Sigmoid colon (tissue), 4 donors: ENCODE measurements around the gene PIGM.

Experiments used
- EP300 ChIP-seq, 4 donors: sonication (generic); formaldehyde crosslinking; IDR thresholded peaks; one replicate each; pipeline ENCODE4 v1.6.1; 2017; ENCODE audit warnings: antibody characterized with exemption in 4 of 4
- POLR2A ChIP-seq, 2 donors: fragments of 450-650 bp; IDR thresholded peaks; one replicate each; pipeline ENCODE4 v1.6.1; 2016; ENCODE audit warnings: antibody characterized with exemption in 2 of 2, mild to moderate bottlenecking in 2 of 2, moderate library complexity in 2 of 2
- POLR2AphosphoS5 ChIP-seq, 4 donors: sonication (generic); formaldehyde crosslinking; IDR thresholded peaks; one replicate each; pipeline ENCODE4 v1.6.1; 2017; ENCODE audit warnings: antibody characterized with exemption in 4 of 4
- TF ChIP-seq, protein P1 (sequence below), 4 experiments: fragments of 450-650 bp in 3 of 4; fragments of 200-600 bp in 1 of 4; IDR thresholded peaks; one replicate each; pipeline ENCODE4 v1.5.1; 2016 to 2019; ENCODE audit warnings: antibody characterized with exemption in 4 of 4, mild to moderate bottlenecking in 3 of 4, moderate library complexity in 2 of 4

DNA sequence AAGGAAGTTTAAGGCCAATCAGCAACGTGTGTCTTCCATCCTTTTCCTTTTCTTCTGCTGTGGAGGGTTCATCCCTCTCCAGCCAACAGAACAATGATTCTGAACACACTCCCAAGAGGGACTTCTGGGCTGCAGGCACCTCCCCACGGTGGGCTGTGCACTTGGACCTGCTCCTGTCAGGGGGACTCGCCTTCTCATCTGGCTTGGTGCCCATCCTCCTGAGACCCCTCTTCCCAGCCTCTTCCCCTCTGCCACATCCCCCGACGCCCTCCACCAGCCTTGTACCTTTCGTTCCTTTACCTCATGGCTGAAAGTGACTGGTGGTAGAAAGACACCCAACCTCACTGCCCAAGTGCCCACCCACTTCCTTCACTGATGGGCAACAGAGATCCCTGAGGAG lies 51.7 kb downstream of the PIGM start:
- no peak for TF ChIP-seq POLR2A (IDR thresholded peaks at IDR 0.05)
- no peak for TF ChIP-seq POLR2AphosphoS5 (IDR thresholded peaks at IDR 0.05)
- TF ChIP-seq, protein P1, sequence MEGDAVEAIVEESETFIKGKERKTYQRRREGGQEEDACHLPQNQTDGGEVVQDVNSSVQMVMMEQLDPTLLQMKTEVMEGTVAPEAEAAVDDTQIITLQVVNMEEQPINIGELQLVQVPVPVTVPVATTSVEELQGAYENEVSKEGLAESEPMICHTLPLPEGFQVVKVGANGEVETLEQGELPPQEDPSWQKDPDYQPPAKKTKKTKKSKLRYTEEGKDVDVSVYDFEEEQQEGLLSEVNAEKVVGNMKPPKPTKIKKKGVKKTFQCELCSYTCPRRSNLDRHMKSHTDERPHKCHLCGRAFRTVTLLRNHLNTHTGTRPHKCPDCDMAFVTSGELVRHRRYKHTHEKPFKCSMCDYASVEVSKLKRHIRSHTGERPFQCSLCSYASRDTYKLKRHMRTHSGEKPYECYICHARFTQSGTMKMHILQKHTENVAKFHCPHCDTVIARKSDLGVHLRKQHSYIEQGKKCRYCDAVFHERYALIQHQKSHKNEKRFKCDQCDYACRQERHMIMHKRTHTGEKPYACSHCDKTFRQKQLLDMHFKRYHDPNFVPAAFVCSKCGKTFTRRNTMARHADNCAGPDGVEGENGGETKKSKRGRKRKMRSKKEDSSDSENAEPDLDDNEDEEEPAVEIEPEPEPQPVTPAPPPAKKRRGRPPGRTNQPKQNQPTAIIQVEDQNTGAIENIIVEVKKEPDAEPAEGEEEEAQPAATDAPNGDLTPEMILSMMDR (IDR thresholded peaks at IDR 0.05), result no peak
- TF ChIP-seq EP300 (IDR thresholded peaks at IDR 0.05), result no peak
